GM21526 (cell line): ENCODE results near the gene C20orf173.
"Not testable (repeated sequence)": the region's sequence is repeated elsewhere in the genome, so short reads cannot be mapped to it uniquely, and the experiment has no call there.

ENCODE experiments used
- ATAC-seq: cut with Tn5 transposase; IDR thresholded peaks from one replicate; pipeline ENCODE4 v1.9.1; 2021; ENCODE audit warnings: moderate library complexity; ENCODE audit not compliant: unreplicated experiment, low FRiP score

The C20orf173 gene

GRCh38 chr20:35529552-35529951 is at the start of gene C20orf173:
C20orf173 (minus strand) TSS chr20:35529652; CDS start chr20:35529373, 279 bp downstream.
- ATAC-seq: no peak

GRCh38 chr20:35579196-35579595 is 49.7 kb upstream of the C20orf173 start:
- ATAC-seq: no peak

GRCh38 chr20:35578469-35578868 is 49.0 kb upstream of the C20orf173 start:
- no peak for ATAC-seq

GRCh38 chr20:35576816-35577215 is 47.4 kb upstream of the C20orf173 start:
- ATAC-seq: no peak

GRCh38 chr20:35575958-35576357 is 46.5 kb upstream of the C20orf173 start:
- ATAC-seq: no peak

GRCh38 chr20:35572838-35573237 is 43.4 kb upstream of the C20orf173 start:
- no peak for ATAC-seq

- no peak for ATAC-seq
Measured at GRCh38 chr20:35571555-35571954, 42.1 kb upstream of the C20orf173 start.

- no peak for ATAC-seq
Measured at GRCh38 chr20:35568645-35569044, 39.2 kb upstream of the C20orf173 start.

GRCh38 chr20:35564905-35565304 is 35.5 kb upstream of the C20orf173 start:
- no peak for ATAC-seq

GRCh38 chr20:35563834-35564233 is 34.4 kb upstream of the C20orf173 start:
- ATAC-seq: no peak

- ATAC-seq: no peak
Measured at GRCh38 chr20:35562541-35563110, 33.2 kb upstream of the C20orf173 start.

GRCh38 chr20:35561671-35562070 is 32.2 kb upstream of the C20orf173 start:
- ATAC-seq: no peak

- no peak for ATAC-seq
Measured at GRCh38 chr20:35561268-35561667, 31.8 kb upstream of the C20orf173 start.

GRCh38 chr20:35560541-35560940 is 31.1 kb upstream of the C20orf173 start:
- ATAC-seq: no peak

GRCh38 chr20:35560105-35560511 is 30.7 kb upstream of the C20orf173 start:
- ATAC-seq: no peak

- no peak for ATAC-seq
Measured at GRCh38 chr20:35559042-35559693, 29.7 kb upstream of the C20orf173 start.

- no peak for ATAC-seq
Measured at GRCh38 chr20:35558451-35558850, 29.0 kb upstream of the C20orf173 start.

GRCh38 chr20:35556871-35557270 is 27.4 kb upstream of the C20orf173 start:
- no peak for ATAC-seq

- no peak for ATAC-seq
Measured at GRCh38 chr20:35555951-35556645, 26.6 kb upstream of the C20orf173 start.

GRCh38 chr20:35555461-35555860 is 26.0 kb upstream of the C20orf173 start:
- not testable (repeated sequence) for ATAC-seq

- ATAC-seq: no peak
Measured at GRCh38 chr20:35552914-35553313, 23.5 kb upstream of the C20orf173 start.

- no peak for ATAC-seq
Measured at GRCh38 chr20:35551503-35551902, 22.1 kb upstream of the C20orf173 start.
